Astrocyte of the cerebellum (primary cell): Measurements from ENCODE around the gene NDP.

Experiments
- DNase-seq: peaks from one replicate; pipeline ENCODE4 v3.0.0-alpha.2; 2011; ENCODE audit warnings: low read depth
- H3K4me3 ChIP-seq: 2 replicates; pipeline ENCODE4 v1.5.1; 2011; ENCODE audit warnings: mild to moderate bottlenecking, low read depth, low read length, moderate library complexity
- in situ Hi-C: cut with HindIII; loops from 2 replicates; pipeline ENCODE4 v1.10.0; 2017; ENCODE audit warnings: low sequenced_read_pairs
- TF ChIP-seq, protein P1 (sequence below): IDR thresholded peaks from 2 replicates; pipeline ENCODE4 v1.5.1; 2012; ENCODE audit warnings: low read length, low read depth, moderate library complexity, mild to moderate bottlenecking; ENCODE audit errors: missing control alignments

The NDP gene

GRCh38 chrX:43910012-43910411 lies 63.2 kb downstream of the NDP start:
- in situ Hi-C loops = no loop called here
- no peak for DNase-seq
- no peak overlapping the region for H3K4me3 ChIP-seq
- TF ChIP-seq, protein P1, sequence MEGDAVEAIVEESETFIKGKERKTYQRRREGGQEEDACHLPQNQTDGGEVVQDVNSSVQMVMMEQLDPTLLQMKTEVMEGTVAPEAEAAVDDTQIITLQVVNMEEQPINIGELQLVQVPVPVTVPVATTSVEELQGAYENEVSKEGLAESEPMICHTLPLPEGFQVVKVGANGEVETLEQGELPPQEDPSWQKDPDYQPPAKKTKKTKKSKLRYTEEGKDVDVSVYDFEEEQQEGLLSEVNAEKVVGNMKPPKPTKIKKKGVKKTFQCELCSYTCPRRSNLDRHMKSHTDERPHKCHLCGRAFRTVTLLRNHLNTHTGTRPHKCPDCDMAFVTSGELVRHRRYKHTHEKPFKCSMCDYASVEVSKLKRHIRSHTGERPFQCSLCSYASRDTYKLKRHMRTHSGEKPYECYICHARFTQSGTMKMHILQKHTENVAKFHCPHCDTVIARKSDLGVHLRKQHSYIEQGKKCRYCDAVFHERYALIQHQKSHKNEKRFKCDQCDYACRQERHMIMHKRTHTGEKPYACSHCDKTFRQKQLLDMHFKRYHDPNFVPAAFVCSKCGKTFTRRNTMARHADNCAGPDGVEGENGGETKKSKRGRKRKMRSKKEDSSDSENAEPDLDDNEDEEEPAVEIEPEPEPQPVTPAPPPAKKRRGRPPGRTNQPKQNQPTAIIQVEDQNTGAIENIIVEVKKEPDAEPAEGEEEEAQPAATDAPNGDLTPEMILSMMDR = no peak

- no peak overlapping the region for H3K4me3 ChIP-seq
- TF ChIP-seq, protein P1 = no peak
- no peak for DNase-seq
- in situ Hi-C loops = no loop called here
These were observed 64.0 kb downstream of the NDP start for GRCh38 chrX:43909141-43909540.

GRCh38 chrX:43899878-43900815 lies 73.0 kb downstream of the NDP start:
- TF ChIP-seq, protein P1 = no peak
- DNase-seq = no peak
- in situ Hi-C loops = no loop called here
- H3K4me3 ChIP-seq = no peak overlapping the region
